ENCODE data around the gene ZC3H7B. TPM values are rescaled to one million over a fixed set of nuclear protein-coding genes. Genes with fewer than 3 reads are reported as not detected.

The ZC3H7B gene
- total RNA-seq, 1 donor from 2014 or later: 28.2 TPM

DNA sequence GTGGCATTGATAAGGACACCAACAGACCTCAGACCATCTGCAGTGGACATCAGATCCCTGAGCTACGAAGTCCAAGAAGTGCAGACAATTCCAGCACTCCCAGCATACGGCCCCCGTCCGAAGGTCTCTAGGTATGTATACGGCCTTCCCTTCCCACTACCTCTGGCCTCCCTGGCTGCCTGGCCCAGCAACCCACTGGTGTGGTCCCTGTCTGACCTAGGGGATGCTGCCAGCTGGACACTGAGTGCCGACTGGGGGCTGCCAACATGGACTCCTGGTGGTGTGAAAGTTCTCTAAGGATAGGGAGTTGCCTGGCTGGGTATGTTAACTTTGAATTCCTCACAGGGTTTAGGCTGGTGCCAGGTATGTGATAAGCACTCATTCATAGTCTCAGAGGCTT is 62.9 kb downstream of the ZC3H7B start:
- no peak overlapping the region for H3K4me3 ChIP-seq
- H3K27me3 ChIP-seq: no peaks in the 10 kb centered on the region
- intact Hi-C loops (cut with DNase I): no loop called here
- peaks cover 28% of the 10 kb centered on the region for H3K4me1 ChIP-seq
- DNase-seq (ENCODE audit: extremely low spot score in 2 of 2): no peak
- H3K27ac ChIP-seq: no peak overlapping the region
- H3K9me3 ChIP-seq: no peaks in the 10 kb centered on the region
- no peaks in the 10 kb centered on the region for H3K36me3 ChIP-seq
- TF ChIP-seq POLR2A (IDR thresholded peaks at IDR 0.05): no peak
- TF ChIP-seq, protein P1, sequence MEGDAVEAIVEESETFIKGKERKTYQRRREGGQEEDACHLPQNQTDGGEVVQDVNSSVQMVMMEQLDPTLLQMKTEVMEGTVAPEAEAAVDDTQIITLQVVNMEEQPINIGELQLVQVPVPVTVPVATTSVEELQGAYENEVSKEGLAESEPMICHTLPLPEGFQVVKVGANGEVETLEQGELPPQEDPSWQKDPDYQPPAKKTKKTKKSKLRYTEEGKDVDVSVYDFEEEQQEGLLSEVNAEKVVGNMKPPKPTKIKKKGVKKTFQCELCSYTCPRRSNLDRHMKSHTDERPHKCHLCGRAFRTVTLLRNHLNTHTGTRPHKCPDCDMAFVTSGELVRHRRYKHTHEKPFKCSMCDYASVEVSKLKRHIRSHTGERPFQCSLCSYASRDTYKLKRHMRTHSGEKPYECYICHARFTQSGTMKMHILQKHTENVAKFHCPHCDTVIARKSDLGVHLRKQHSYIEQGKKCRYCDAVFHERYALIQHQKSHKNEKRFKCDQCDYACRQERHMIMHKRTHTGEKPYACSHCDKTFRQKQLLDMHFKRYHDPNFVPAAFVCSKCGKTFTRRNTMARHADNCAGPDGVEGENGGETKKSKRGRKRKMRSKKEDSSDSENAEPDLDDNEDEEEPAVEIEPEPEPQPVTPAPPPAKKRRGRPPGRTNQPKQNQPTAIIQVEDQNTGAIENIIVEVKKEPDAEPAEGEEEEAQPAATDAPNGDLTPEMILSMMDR (IDR thresholded peaks at IDR 0.05): no peak
- TF ChIP-seq POLR2AphosphoS5 (IDR thresholded peaks at IDR 0.05; ENCODE audit: insufficient read depth in 1 of 2, low read depth in 1 of 2): no peak

DNA sequence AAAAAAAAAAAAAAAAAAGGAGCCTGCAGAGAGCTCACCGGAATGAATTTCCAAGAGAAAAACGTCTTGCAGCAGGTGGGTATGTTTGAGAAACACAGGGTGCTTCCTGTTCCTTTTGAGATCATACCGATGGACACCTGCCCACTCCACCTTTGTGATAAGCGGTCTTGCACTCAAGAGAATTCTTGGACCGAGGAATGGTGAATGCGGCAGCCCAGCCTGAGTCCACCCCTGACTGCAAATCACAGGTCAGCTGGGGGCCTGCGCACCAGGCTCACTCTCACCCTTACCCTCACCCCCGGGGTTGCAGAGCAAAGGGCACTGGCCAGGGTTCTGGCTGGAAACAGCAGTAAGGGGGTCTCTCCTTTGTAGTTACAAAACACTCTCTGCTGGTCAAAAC is 63.6 kb downstream of the ZC3H7B start:
- no peaks in the 10 kb centered on the region for H3K27me3 ChIP-seq
- no peaks in the 10 kb centered on the region for H3K9me3 ChIP-seq
- no peak for DNase-seq (ENCODE audit: extremely low spot score in 2 of 2)
- H3K4me3 ChIP-seq: no peak overlapping the region
- TF ChIP-seq, protein P1 (IDR thresholded peaks at IDR 0.05): no peak
- TF ChIP-seq POLR2AphosphoS5 (IDR thresholded peaks at IDR 0.05; ENCODE audit: insufficient read depth in 1 of 2, low read depth in 1 of 2) (no peak), POLR2A (IDR thresholded peaks at IDR 0.05) (no peak)
- no peaks in the 10 kb centered on the region for H3K36me3 ChIP-seq
- intact Hi-C loops (cut with DNase I): no loop called here
- peaks cover 35% of the 10 kb centered on the region for H3K4me1 ChIP-seq
- H3K27ac ChIP-seq: no peak overlapping the region

GRCh38 chr22:41365425-41365824 is 64.1 kb downstream of the ZC3H7B start:
- H3K27ac ChIP-seq: no peak overlapping the region
- intact Hi-C loops (cut with DNase I): no loop called here
- no peaks in the 10 kb centered on the region for H3K36me3 ChIP-seq
- H3K9me3 ChIP-seq: no peaks in the 10 kb centered on the region
- no peak overlapping the region for H3K4me3 ChIP-seq
- DNase-seq (ENCODE audit: extremely low spot score in 2 of 2): no peak
- H3K27me3 ChIP-seq: no peaks in the 10 kb centered on the region
- TF ChIP-seq POLR2A (IDR thresholded peaks at IDR 0.05) (no peak), POLR2AphosphoS5 (IDR thresholded peaks at IDR 0.05; ENCODE audit: insufficient read depth in 1 of 2, low read depth in 1 of 2) (no peak)
- TF ChIP-seq, protein P1 (IDR thresholded peaks at IDR 0.05): no peak
- peaks cover 38% of the 10 kb centered on the region for H3K4me1 ChIP-seq

GRCh38 chr22:41366323-41367029 is 65.2 kb downstream of the ZC3H7B start:
- H3K4me1 ChIP-seq: peaks cover 38% of the 10 kb centered on the region
- no peaks in the 10 kb centered on the region for H3K27me3 ChIP-seq
- DNase-seq (ENCODE audit: extremely low spot score in 2 of 2): no peak
- no peaks in the 10 kb centered on the region for H3K9me3 ChIP-seq
- peak overlapping the region; percentile 77 for H3K27ac ChIP-seq
- no peaks in the 10 kb centered on the region for H3K36me3 ChIP-seq
- peak overlapping the region; percentile 47 to 48 for H3K4me3 ChIP-seq
- intact Hi-C loops (cut with DNase I): no loop called here
- no peak for TF ChIP-seq POLR2AphosphoS5 (IDR thresholded peaks at IDR 0.05; ENCODE audit: insufficient read depth in 1 of 2, low read depth in 1 of 2)
- no peak for TF ChIP-seq POLR2A (IDR thresholded peaks at IDR 0.05)
- TF ChIP-seq, protein P1 (IDR thresholded peaks at IDR 0.05): no peak

- peaks cover 38% of the 10 kb centered on the region for H3K4me1 ChIP-seq
- no peaks in the 10 kb centered on the region for H3K27me3 ChIP-seq
- H3K36me3 ChIP-seq: no peaks in the 10 kb centered on the region
- H3K27ac ChIP-seq: peak overlapping the region; percentile 77
- DNase-seq (ENCODE audit: extremely low spot score in 2 of 2): peak; percentile 96
- H3K9me3 ChIP-seq: no peaks in the 10 kb centered on the region
- intact Hi-C loops (cut with DNase I): no loop called here
- peak overlapping the region; percentile 47 to 48 for H3K4me3 ChIP-seq
- TF ChIP-seq POLR2AphosphoS5 (IDR thresholded peaks at IDR 0.05; ENCODE audit: insufficient read depth in 1 of 2, low read depth in 1 of 2) (peak; percentile 86 to 89), POLR2A (IDR thresholded peaks at IDR 0.05) (no peak)
These were observed 65.8 kb downstream of the ZC3H7B start for GRCh38 chr22:41367039-41367679.
